H9 (cell line): ENCODE data around the gene WDR31. TPM values are rescaled to one million over a fixed set of nuclear protein-coding genes. Genes with fewer than 3 reads are reported as not detected.

Source experiments
- DNase-seq: peaks from one replicate; pipeline ENCODE4 v3.0.0-alpha.2; 2017
- H2AFZ ChIP-seq: one replicate; pipeline ENCODE4 v1.6.1; 2013; ENCODE audit warnings: mild to moderate bottlenecking, low read length, control low read depth, moderate library complexity
- H2AK5ac ChIP-seq: 2 replicates; pipeline ENCODE4 v1.6.1; 2013; ENCODE audit warnings: low read length, control low read depth, mixed read lengths; ENCODE audit not compliant: insufficient read length
- H2BK120ac ChIP-seq: one replicate; pipeline ENCODE4 v1.6.1; 2013; ENCODE audit warnings: low read depth, mild to moderate bottlenecking, low read length, control low read depth, inconsistent platforms; ENCODE audit not compliant: poor library complexity, severe bottlenecking
- H2BK12ac ChIP-seq: 2 replicates; pipeline ENCODE4 v1.6.1; 2013; ENCODE audit warnings: low read length, control low read depth, mixed read lengths, low read depth; ENCODE audit not compliant: insufficient read length
- H2BK15ac ChIP-seq: 2 replicates; pipeline ENCODE4 v1.6.1; 2013; ENCODE audit warnings: low read depth, low read length, control low read depth
- H2BK20ac ChIP-seq: one replicate; pipeline ENCODE4 v1.6.1; 2013; ENCODE audit warnings: low read depth, mild to moderate bottlenecking, low read length, control low read depth, inconsistent platforms; ENCODE audit not compliant: poor library complexity, severe bottlenecking
- H2BK5ac ChIP-seq: 2 replicates; pipeline ENCODE4 v1.6.1; 2013; ENCODE audit warnings: low read length, control low read depth, mixed read lengths; ENCODE audit not compliant: insufficient read length
- H3K14ac ChIP-seq: 2 replicates; pipeline ENCODE4 v1.6.1; 2013; ENCODE audit warnings: low read length, control low read depth; ENCODE audit not compliant: insufficient read depth
- H3K18ac ChIP-seq: 2 replicates; pipeline ENCODE4 v1.6.1; 2013; ENCODE audit warnings: low read depth, mild to moderate bottlenecking, mixed read lengths, low read length, control low read depth; ENCODE audit not compliant: insufficient read length
- H3K23ac ChIP-seq: 2 replicates; pipeline ENCODE4 v1.6.1; 2013; ENCODE audit warnings: low read length, control low read depth, mixed read lengths, low read depth; ENCODE audit not compliant: insufficient read length
- H3K23me2 ChIP-seq: 2 replicates; pipeline ENCODE4 v1.6.1; 2013; ENCODE audit warnings: low read depth, mild to moderate bottlenecking, mixed read lengths, low read length, control low read depth; ENCODE audit not compliant: insufficient read length, poor library complexity, severe bottlenecking
- H3K27ac ChIP-seq: 2 replicates; pipeline ENCODE4 v1.5.1; 2013; ENCODE audit warnings: low read length, control low read depth, mixed read lengths, low read depth; ENCODE audit not compliant: insufficient read length
- H3K27me3 ChIP-seq: 2 replicates; pipeline ENCODE4 v1.6.1; 2013; ENCODE audit warnings: low read length, control low read depth, inconsistent platforms; ENCODE audit not compliant: insufficient read depth
- H3K4ac ChIP-seq: 2 replicates; pipeline ENCODE4 v1.6.1; 2013; ENCODE audit warnings: low read depth, mild to moderate bottlenecking, control low read depth, inconsistent platforms, low read length, moderate library complexity
- H3K4me1 ChIP-seq: 2 replicates; pipeline ENCODE4 v1.6.1; 2013; ENCODE audit warnings: low read length, control low read depth, inconsistent platforms; ENCODE audit not compliant: insufficient read depth
- H3K4me2 ChIP-seq: 2 replicates; pipeline ENCODE4 v1.6.1; 2013; ENCODE audit warnings: low read length, control low read depth, mixed read lengths; ENCODE audit not compliant: insufficient read length, insufficient read depth
- H3K56ac ChIP-seq: 2 replicates; pipeline ENCODE4 v1.6.1; 2013; ENCODE audit warnings: low read depth, mild to moderate bottlenecking, mixed read lengths, low read length, control low read depth; ENCODE audit not compliant: insufficient read length
- H3K79me1 ChIP-seq: 2 replicates; pipeline ENCODE4 v1.6.1; 2013; ENCODE audit warnings: low read depth, mild to moderate bottlenecking, moderate library complexity, low read length, control low read depth, inconsistent platforms; ENCODE audit not compliant: insufficient read depth, poor library complexity, severe bottlenecking
- H3K79me2 ChIP-seq: 2 replicates; pipeline ENCODE4 v1.6.1; 2013; ENCODE audit warnings: low read length, control low read depth, inconsistent platforms; ENCODE audit not compliant: insufficient read depth
- H3K9ac ChIP-seq: 2 replicates; pipeline ENCODE4 v1.6.1; 2013; ENCODE audit warnings: low read length, control low read depth, mixed read lengths; ENCODE audit not compliant: insufficient read length; ENCODE audit errors: extremely low read depth
- H3K9me3 ChIP-seq: one replicate; pipeline ENCODE4 v1.6.1; 2013; ENCODE audit warnings: low read depth, low read length, inconsistent platforms; ENCODE audit not compliant: control insufficient read depth
- H3T11ph ChIP-seq: one replicate; pipeline ENCODE4 v1.6.1; 2013; ENCODE audit warnings: mild to moderate bottlenecking, low read length, control low read depth, inconsistent platforms
- H4K20me1 ChIP-seq: one replicate; pipeline ENCODE4 v1.6.1; 2013; ENCODE audit not compliant: control insufficient read depth, insufficient read length, insufficient read depth
- H4K5ac ChIP-seq: 2 replicates; pipeline ENCODE4 v1.6.1; 2013; ENCODE audit warnings: low read depth, mild to moderate bottlenecking, mixed read lengths, low read length, control low read depth; ENCODE audit not compliant: insufficient read length
- H4K8ac ChIP-seq: replicated peaks from 2 replicates; pipeline ENCODE4 v1.6.1; 2013; ENCODE audit warnings: low read length, control low read depth, mixed read lengths, low read depth; ENCODE audit not compliant: insufficient read length
- H4K91ac ChIP-seq: 2 replicates; pipeline ENCODE4 v1.6.1; 2013; ENCODE audit warnings: low read depth, mild to moderate bottlenecking, moderate library complexity, mixed read lengths, low read length, control low read depth; ENCODE audit not compliant: insufficient read length
- H3K27ac Mint-ChIP-seq, 3 experiments: 2 replicates in 2 of 3; 3 replicates in 1 of 3; pipeline ENCODE4 v1.8.0; 2020 to 2021; ENCODE audit warnings: mixed read lengths in 3 of 3, mild to moderate bottlenecking in 1 of 3, moderate library complexity in 1 of 3
- H3K27me3 Mint-ChIP-seq: 2 replicates; pipeline ENCODE4 v1.8.0; 2021; ENCODE audit warnings: low read depth, mild to moderate bottlenecking, moderate library complexity, mixed read lengths
- H3K36me3 Mint-ChIP-seq, 3 experiments: 2 replicates in 2 of 3; 3 replicates in 1 of 3; pipeline ENCODE4 v1.8.0; 2020 to 2021; ENCODE audit warnings: low read depth in 3 of 3, mixed read lengths in 3 of 3; ENCODE audit not compliant: insufficient read depth in 1 of 3
- H3K4me1 Mint-ChIP-seq, 2 experiments: 2 replicates each; pipeline ENCODE4 v1.8.0; 2020; ENCODE audit warnings: mixed read lengths in 2 of 2
- H3K4me3 Mint-ChIP-seq, 2 experiments: 2 replicates in 1 of 2; 3 replicates in 1 of 2; pipeline ENCODE4 v1.8.0; 2020 to 2021; ENCODE audit warnings: mild to moderate bottlenecking in 2 of 2, mixed read lengths in 2 of 2, moderate library complexity in 1 of 2
- H3K9me3 Mint-ChIP-seq, 2 experiments: 2 replicates in 1 of 2; 3 replicates in 1 of 2; pipeline ENCODE4 v1.8.0; 2020; ENCODE audit warnings: mild to moderate bottlenecking in 2 of 2, mixed read lengths in 2 of 2, moderate library complexity in 1 of 2
- WGBS: extraction: QIAGEN DNeasy Blood & Tissue Kit; methylation state at CpG from one replicate; pipeline ENCODE4 v1.1.7; 2013; ENCODE audit warnings: missing lambda C conversion rate, low lambda C conversion rate, mixed read lengths; ENCODE audit not compliant: insufficient read length; ENCODE audit errors: extremely low coverage; 5-methylcytosine and 5-hydroxymethylcytosine counted together
- total RNA-seq: library from RNA; stranded (reverse); gene quantifications from 2 replicates; pipeline ENCODE4 v1.2.1, GENCODE V29; 2021
- TF ChIP-seq, protein P1 (sequence below): fragments of 200-600 bp; sonication (generic); conservative IDR thresholded peaks from 3 replicates; pipeline ENCODE4 v1.8.0; 2021; ENCODE audit warnings: antibody characterized with exemption, mild to moderate bottlenecking

Gene WDR31
- total RNA-seq, 1 experiment from 2014 or later, result 0.72 TPM

DNA sequence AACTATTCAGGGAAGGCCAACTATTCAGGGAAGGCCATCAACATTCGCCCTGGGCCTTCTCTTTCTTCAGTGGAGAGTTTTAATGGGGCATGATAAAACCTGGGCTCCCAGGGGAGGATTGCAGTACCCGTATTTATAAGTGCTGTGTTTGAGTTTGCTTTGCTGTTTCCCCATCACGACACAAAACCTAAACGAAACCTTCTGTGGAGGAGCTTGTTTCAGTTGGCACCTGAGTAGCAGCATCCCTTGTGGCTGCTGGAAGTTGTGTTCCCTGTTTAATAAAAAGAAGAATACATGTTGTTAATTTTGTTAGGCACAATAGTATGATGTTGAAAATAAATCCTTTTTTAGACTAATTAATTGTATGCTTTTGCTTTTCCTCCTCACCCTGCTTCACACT, 8.3 kb downstream of the WDR31 start:
- no peak overlapping the region for H2AK5ac ChIP-seq
- no peak overlapping the region for H3K27ac Mint-ChIP-seq
- TF ChIP-seq, protein P1, sequence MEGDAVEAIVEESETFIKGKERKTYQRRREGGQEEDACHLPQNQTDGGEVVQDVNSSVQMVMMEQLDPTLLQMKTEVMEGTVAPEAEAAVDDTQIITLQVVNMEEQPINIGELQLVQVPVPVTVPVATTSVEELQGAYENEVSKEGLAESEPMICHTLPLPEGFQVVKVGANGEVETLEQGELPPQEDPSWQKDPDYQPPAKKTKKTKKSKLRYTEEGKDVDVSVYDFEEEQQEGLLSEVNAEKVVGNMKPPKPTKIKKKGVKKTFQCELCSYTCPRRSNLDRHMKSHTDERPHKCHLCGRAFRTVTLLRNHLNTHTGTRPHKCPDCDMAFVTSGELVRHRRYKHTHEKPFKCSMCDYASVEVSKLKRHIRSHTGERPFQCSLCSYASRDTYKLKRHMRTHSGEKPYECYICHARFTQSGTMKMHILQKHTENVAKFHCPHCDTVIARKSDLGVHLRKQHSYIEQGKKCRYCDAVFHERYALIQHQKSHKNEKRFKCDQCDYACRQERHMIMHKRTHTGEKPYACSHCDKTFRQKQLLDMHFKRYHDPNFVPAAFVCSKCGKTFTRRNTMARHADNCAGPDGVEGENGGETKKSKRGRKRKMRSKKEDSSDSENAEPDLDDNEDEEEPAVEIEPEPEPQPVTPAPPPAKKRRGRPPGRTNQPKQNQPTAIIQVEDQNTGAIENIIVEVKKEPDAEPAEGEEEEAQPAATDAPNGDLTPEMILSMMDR, result no peak
- no peaks in the 10 kb centered on the region for H3K23me2 ChIP-seq
- no peak overlapping the region for H3T11ph ChIP-seq
- no peak for DNase-seq
- H2BK15ac ChIP-seq, result no peak overlapping the region
- H3K4me1 ChIP-seq, result no peaks in the 10 kb centered on the region
- no peak overlapping the region for H3K23ac ChIP-seq
- H3K4ac ChIP-seq, result no peak overlapping the region
- no peak overlapping the region for H2BK20ac ChIP-seq
- H3K4me3 Mint-ChIP-seq, result no peak overlapping the region
- H4K20me1 ChIP-seq, result no peaks in the 10 kb centered on the region
- H3K27me3 ChIP-seq, result no peaks in the 10 kb centered on the region
- H3K27me3 Mint-ChIP-seq, result peaks cover 5% of the 10 kb centered on the region; the same call in 1 of the 2 replicates
- H3K18ac ChIP-seq, result no peak overlapping the region
- H2BK120ac ChIP-seq, result no peak overlapping the region
- H3K9me3 Mint-ChIP-seq, result no peaks in the 10 kb centered on the region
- no peak overlapping the region for H3K14ac ChIP-seq
- no peak overlapping the region for H4K8ac ChIP-seq
- H3K9me3 ChIP-seq, result no peaks in the 10 kb centered on the region
- no peaks in the 10 kb centered on the region for H3K79me2 ChIP-seq
- H3K4me2 ChIP-seq, result no peak overlapping the region
- no peak overlapping the region for H3K27ac ChIP-seq
- H3K9ac ChIP-seq, result no peak overlapping the region
- no peak overlapping the region for H4K91ac ChIP-seq
- H3K56ac ChIP-seq, result no peak overlapping the region
- H3K36me3 Mint-ChIP-seq, result no peaks in the 10 kb centered on the region
- no peak overlapping the region for H4K5ac ChIP-seq
- H2BK12ac ChIP-seq, result no peak overlapping the region
- no peak overlapping the region for H2BK5ac ChIP-seq
- no peak overlapping the region for H2AFZ ChIP-seq
- peaks cover 0 to 5% of the 10 kb centered on the region in 2 experiments; a peak in 1 of 4 replicates for H3K4me1 Mint-ChIP-seq
- no peaks in the 10 kb centered on the region for H3K79me1 ChIP-seq
- WGBS, result no CpG with 5 or more reads among the region's 4 CpGs
